HCT116 (cell line): ENCODE measurements around the gene E4F1. TPM values are rescaled to one million over a fixed set of nuclear protein-coding genes. Genes with fewer than 3 reads are reported as not detected.

Experiments
- ATAC-seq: fragments of 200-7000 bp; cut with Tn5 transposase; 2 replicates; pipeline ENCODE4 v1.9.1; 2020; ENCODE audit warnings: mild to moderate bottlenecking, moderate library complexity
- BruUV-seq: library from RNA; stranded (reverse); fragments of 400-500 nt; replicated peaks from 2 replicates; lab custom pipeline; 2021; lab: Mats Ljungman, UMichigan
- CTCF ChIA-PET: fragments of 300-600 bp; sonication (Branson Sonifier 250); formaldehyde crosslinking; loops from one replicate; lab custom pipeline; 2021; ENCODE audit warnings: antibody characterized with exemption; lab: Charles Lee
- POLR2A ChIA-PET: fragments of 300-600, 350-600 bp; sonication (Branson Sonifier 250); formaldehyde crosslinking; loops from one replicate; lab custom pipeline; 2021; ENCODE audit warnings: antibody characterized with exemption; lab: Charles Lee
- RAD21 ChIA-PET, 2 experiments: fragments of 300-600 bp; sonication (Branson Sonifier 250); formaldehyde crosslinking; loops; one replicate each; lab custom pipeline; 2023; ENCODE audit warnings: low total read pairs in 2 of 2; ENCODE audit not compliant: uncharacterized antibody in 2 of 2, unreplicated experiment in 2 of 2, low non-redundant PET in 1 of 2; lab: Charles Lee
- DNase-seq: peaks from one replicate; pipeline ENCODE4 v3.0.0-alpha.2; 2010; ENCODE audit warnings: low read depth, low spot score
- H2AFZ ChIP-seq: fragments of 200-600 bp; shearing (Covaris generic), sonication (generic); 2 replicates; pipeline ENCODE4 v1.6.1; 2017; ENCODE audit warnings: low read depth, mixed run types, mixed read lengths, antibody characterized with exemption, low read length; ENCODE audit not compliant: poor library complexity, severe bottlenecking
- H3K27ac ChIP-seq: 2 replicates; pipeline ENCODE4 v1.5.1; 2012; ENCODE audit warnings: low read depth, low read length
- H3K27me3 ChIP-seq: fragments of 200-600 bp; sonication (generic); 2 replicates; pipeline ENCODE4 v1.6.1; 2016; ENCODE audit warnings: mixed run types, low read length, mixed read lengths; ENCODE audit not compliant: insufficient read depth
- H3K36me3 ChIP-seq, 2 experiments: fragments of 200-500 bp in 1 of 2; fragments of 200-600 bp in 1 of 2; sonication (Bioruptor generic) in 1 of 2; sonication (generic) in 1 of 2; 2 replicates each; pipeline versions ENCODE4 v1.5.1 to v1.6.1; 2014 to 2016; ENCODE audit warnings: low read length in 2 of 2, inconsistent platforms in 1 of 2, mixed read lengths in 1 of 2, mixed run types in 1 of 2; ENCODE audit not compliant: insufficient read depth in 2 of 2, control insufficient read depth in 1 of 2
- H3K4me1 ChIP-seq, 2 experiments: fragments of 200-600 bp in 1 of 2; sonication (generic) in 1 of 2; 2 replicates each; pipeline versions ENCODE4 v1.5.1 to v1.6.1; 2012 to 2017; ENCODE audit warnings: low read length in 2 of 2, inconsistent platforms in 1 of 2, mild to moderate bottlenecking in 1 of 2, mixed read lengths in 1 of 2, mixed run types in 1 of 2, moderate library complexity in 1 of 2; ENCODE audit not compliant: insufficient read depth in 2 of 2, control insufficient read depth in 1 of 2
- H3K4me2 ChIP-seq: fragments of 200-600 bp; sonication (generic); 2 replicates; pipeline ENCODE4 v1.6.1; 2017; ENCODE audit warnings: mixed run types, low read length, mixed read lengths
- H3K4me3 ChIP-seq, 2 experiments: fragments of 200-600 bp in 1 of 2; sonication (generic) in 1 of 2; replicated peaks in 1 of 2; 2 replicates each; pipeline ENCODE4 v1.5.1; 2011 to 2016; ENCODE audit warnings: low read length in 2 of 2, control low read depth in 1 of 2, low read depth in 1 of 2, mild to moderate bottlenecking in 1 of 2, mixed read lengths in 1 of 2, mixed run types in 1 of 2
- H3K79me2 ChIP-seq: fragments of 200-600 bp; sonication (generic); 2 replicates; pipeline ENCODE4 v1.6.1; 2017; ENCODE audit warnings: mild to moderate bottlenecking, mixed run types, low read length, moderate library complexity, mixed read lengths; ENCODE audit not compliant: insufficient read depth
- H3K9ac ChIP-seq: fragments of 200-600 bp; sonication (generic); 2 replicates; pipeline ENCODE4 v1.6.1; 2016; ENCODE audit warnings: low read length, mixed read lengths
- H3K9me2 ChIP-seq: fragments of 200-600 bp; sonication (generic), shearing (Covaris generic); 2 replicates; pipeline ENCODE4 v1.6.1; 2017; ENCODE audit warnings: mixed run types, mild to moderate bottlenecking, moderate library complexity; ENCODE audit not compliant: insufficient read depth
- H3K9me3 ChIP-seq, 2 experiments: fragments of 200-500 bp in 1 of 2; fragments of 200-600 bp in 1 of 2; sonication (Bioruptor generic) in 1 of 2; sonication (generic) in 1 of 2; 2 replicates each; pipeline ENCODE4 v1.6.1; 2014 to 2017; ENCODE audit warnings: low read length in 2 of 2, mixed read lengths in 2 of 2, inconsistent platforms in 1 of 2, low read depth in 1 of 2, mild to moderate bottlenecking in 1 of 2, mixed run types in 1 of 2, moderate library complexity in 1 of 2; ENCODE audit not compliant: control insufficient read depth in 1 of 2, insufficient read depth in 1 of 2
- H4K20me1 ChIP-seq: fragments of 200-600 bp; sonication (generic), shearing (Covaris generic); 2 replicates; pipeline ENCODE4 v1.6.1; 2017; ENCODE audit warnings: mixed run types, mild to moderate bottlenecking, moderate library complexity; ENCODE audit not compliant: insufficient read depth
- ATF3 ChIP-seq: IDR thresholded peaks from 2 replicates; pipeline ENCODE4 v1.6.1; 2012
- CBX3 ChIP-seq: IDR thresholded peaks from 2 replicates; pipeline ENCODE4 v1.6.1; 2012; ENCODE audit warnings: low read depth
- CEBPB ChIP-seq: IDR thresholded peaks from 2 replicates; pipeline ENCODE4 v1.6.1; 2012; ENCODE audit warnings: low read depth
- ELF1 ChIP-seq: IDR thresholded peaks from 2 replicates; pipeline ENCODE4 v1.6.1; 2012; ENCODE audit warnings: low read depth, borderline replicate concordance
- TCF7L2 ChIP-seq: IDR thresholded peaks from 2 replicates; pipeline ENCODE4 v1.7.0; 2011; ENCODE audit warnings: borderline replicate concordance, inconsistent platforms; ENCODE audit not compliant: insufficient read depth, insufficient read length; ENCODE audit errors: extremely low read depth
- ZFX ChIP-seq: fragments of 450-650 bp; IDR thresholded peaks from 2 replicates; pipeline ENCODE4 v1.6.1; 2017
- intact Hi-C: fragments of 100-400 bp; cut with micrococcal nuclease; formaldehyde crosslinking; loops from 2 replicates; pipeline ENCODE4 v1.10.0; 2022
- total RNA-seq: library from RNA; stranded (reverse); gene quantifications from one replicate; pipeline ENCODE4 v1.2.1, GENCODE V29; 2021; ENCODE audit not compliant: unreplicated experiment
- TF ChIP-seq, protein P1 (sequence below): IDR thresholded peaks from 2 replicates; pipeline ENCODE4 v1.6.1; 2012; ENCODE audit warnings: low read depth

Gene E4F1
- total RNA-seq, 1 experiment from 2014 or later: 40.7 TPM

DNA sequence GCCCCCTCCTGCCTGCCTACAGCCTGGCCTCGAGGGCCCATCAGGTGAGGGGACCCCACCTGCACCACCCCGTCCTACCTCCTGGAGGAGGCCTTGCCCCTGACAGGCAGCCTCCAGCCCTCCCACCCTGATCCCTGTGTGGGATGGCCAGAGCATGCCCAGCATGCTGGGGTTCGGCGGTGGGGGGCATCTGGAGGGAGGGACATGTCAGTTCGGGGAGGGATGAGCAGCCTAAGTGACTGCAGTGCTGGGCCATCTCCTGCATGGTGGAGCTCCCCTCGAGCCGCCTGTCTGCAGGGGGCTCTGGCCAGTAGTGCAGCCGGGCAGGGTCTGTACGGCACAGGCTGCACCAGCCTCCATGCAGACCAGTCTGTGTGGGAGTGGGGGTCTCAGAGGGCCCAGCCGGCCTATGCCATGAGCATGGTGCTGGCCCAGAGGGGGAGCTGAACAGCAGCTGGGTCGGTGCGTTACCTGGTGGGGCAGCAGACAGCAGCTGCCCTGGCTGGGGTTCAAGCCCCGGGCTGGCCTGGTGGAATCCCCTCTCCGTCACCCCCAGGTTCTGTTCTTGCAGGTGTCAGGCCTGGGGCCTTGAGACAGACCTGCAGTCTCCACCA, 48.6 kb downstream of the E4F1 start:
- ChIA-PET POLR2A (no interaction called here), RAD21 (no interaction called here), CTCF (no interaction called here)
- intact Hi-C loops: no loop called here
- H3K79me2 ChIP-seq: peaks cover 15% of the 10 kb centered on the region
- H3K27me3 ChIP-seq: no peaks in the 10 kb centered on the region
- BruUV-seq: no TSS peak
- DNase-seq: no peak
- no peak for TF ChIP-seq TCF7L2
- TF ChIP-seq ATF3: no peak
- no peak for TF ChIP-seq ZFX
- TF ChIP-seq, protein P1, sequence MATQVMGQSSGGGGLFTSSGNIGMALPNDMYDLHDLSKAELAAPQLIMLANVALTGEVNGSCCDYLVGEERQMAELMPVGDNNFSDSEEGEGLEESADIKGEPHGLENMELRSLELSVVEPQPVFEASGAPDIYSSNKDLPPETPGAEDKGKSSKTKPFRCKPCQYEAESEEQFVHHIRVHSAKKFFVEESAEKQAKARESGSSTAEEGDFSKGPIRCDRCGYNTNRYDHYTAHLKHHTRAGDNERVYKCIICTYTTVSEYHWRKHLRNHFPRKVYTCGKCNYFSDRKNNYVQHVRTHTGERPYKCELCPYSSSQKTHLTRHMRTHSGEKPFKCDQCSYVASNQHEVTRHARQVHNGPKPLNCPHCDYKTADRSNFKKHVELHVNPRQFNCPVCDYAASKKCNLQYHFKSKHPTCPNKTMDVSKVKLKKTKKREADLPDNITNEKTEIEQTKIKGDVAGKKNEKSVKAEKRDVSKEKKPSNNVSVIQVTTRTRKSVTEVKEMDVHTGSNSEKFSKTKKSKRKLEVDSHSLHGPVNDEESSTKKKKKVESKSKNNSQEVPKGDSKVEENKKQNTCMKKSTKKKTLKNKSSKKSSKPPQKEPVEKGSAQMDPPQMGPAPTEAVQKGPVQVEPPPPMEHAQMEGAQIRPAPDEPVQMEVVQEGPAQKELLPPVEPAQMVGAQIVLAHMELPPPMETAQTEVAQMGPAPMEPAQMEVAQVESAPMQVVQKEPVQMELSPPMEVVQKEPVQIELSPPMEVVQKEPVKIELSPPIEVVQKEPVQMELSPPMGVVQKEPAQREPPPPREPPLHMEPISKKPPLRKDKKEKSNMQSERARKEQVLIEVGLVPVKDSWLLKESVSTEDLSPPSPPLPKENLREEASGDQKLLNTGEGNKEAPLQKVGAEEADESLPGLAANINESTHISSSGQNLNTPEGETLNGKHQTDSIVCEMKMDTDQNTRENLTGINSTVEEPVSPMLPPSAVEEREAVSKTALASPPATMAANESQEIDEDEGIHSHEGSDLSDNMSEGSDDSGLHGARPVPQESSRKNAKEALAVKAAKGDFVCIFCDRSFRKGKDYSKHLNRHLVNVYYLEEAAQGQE: no peak
- no peak for TF ChIP-seq ELF1
- TF ChIP-seq CBX3: no peak
- no peak for TF ChIP-seq CEBPB
- H2AFZ ChIP-seq: no peak overlapping the region
- peaks cover 11 to 12% of the 10 kb centered on the region in 2 experiments; a peak in 3 of 4 replicates for H3K4me1 ChIP-seq
- no peaks in the 10 kb centered on the region for H3K36me3 ChIP-seq
- no peaks in the 10 kb centered on the region for H4K20me1 ChIP-seq
- H3K4me3 ChIP-seq: no peak overlapping the region
- no peaks in the 10 kb centered on the region for H3K9me2 ChIP-seq
- ATAC-seq: no peak
- no peaks in the 10 kb centered on the region for H3K9me3 ChIP-seq
- no peak overlapping the region for H3K4me2 ChIP-seq
- H3K27ac ChIP-seq: no peak overlapping the region
- no peak overlapping the region for H3K9ac ChIP-seq
